HG03558 (cell line): ENCODE data around the gene WFDC1.
"Not testable (repeated sequence)": the region's sequence is repeated elsewhere in the genome, so short reads cannot be mapped to it uniquely, and the experiment has no call there.

Experiments
- ATAC-seq: cut with Tn5 transposase; IDR thresholded peaks from one replicate; pipeline ENCODE4 v1.9.1; 2021; ENCODE audit warnings: moderate number of reproducible peaks; ENCODE audit not compliant: unreplicated experiment; ENCODE audit errors: extremely low read depth

The WFDC1 gene

GRCh38 chr16:84324434-84325262 lies 30.0 kb downstream of the WFDC1 start:
- ATAC-seq = no peak

GRCh38 chr16:84326545-84326944 lies 31.9 kb downstream of the WFDC1 start:
- no peak for ATAC-seq

GRCh38 chr16:84327926-84328505 lies 33.3 kb downstream of the WFDC1 start:
- no peak for ATAC-seq

DNA sequence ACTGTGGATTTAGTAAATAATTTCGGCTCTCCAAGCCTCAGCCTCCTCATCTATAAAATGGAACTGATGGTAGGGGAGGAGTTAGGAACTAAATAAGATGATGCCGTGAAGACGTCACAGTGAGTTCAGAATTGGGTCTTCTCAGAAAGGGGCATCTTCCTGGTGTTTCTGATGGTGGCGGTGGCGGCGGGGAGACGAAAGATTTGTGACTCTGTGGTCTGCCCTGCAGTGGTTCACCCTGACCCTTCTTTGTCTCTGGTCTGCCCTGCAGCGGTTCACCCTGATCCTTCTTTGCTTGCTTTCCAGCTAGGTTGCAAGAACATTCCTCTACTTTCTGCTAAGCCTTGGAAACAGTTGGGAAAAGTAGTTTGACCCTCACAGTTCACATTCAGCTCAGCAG lies 34.3 kb downstream of the WFDC1 start:
- ATAC-seq = no peak

DNA sequence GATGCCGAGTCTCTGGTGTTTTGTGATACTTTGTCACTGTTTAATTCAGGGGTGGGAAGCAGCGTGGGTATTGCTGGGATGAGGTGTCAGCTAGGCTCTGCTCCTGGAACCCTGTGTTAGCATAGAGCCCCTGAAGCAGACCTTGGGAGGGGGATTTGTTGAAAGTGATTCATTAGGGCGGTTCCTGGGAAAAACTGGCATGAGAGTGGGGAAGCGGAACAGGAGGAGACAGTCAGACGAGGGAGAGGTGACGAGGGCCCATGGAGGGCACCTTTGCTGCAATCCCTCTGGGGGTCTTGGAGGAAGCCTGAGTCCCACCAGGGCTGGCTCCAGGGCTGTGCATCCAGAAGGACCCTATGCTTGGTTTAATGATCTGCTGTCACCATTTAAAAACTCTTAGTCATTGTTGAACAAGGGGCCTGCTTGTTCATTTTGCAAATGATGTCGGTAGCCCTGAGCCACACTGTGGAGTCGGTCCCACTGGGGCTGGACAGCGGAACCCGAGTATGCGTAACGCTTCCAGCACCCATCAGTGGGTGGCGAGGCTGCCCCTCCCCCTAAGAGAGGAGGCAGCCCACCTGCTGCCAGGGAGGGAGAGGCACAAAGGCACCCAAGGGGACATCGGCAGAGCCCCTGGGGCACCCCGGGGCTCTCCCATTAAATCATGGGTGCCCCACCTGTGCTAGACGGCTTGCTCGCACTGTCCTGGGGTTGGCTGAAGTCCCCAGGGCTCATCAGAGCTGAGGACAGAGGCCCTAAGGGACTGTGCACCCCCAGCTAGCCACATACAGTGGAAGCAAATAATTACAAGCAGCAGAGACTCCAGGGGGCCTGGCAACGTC lies 35.4 kb downstream of the WFDC1 start:
- no peak for ATAC-seq

- no peak for ATAC-seq
These were observed 36.0 kb downstream of the WFDC1 start for GRCh38 chr16:84330685-84331050.

DNA sequence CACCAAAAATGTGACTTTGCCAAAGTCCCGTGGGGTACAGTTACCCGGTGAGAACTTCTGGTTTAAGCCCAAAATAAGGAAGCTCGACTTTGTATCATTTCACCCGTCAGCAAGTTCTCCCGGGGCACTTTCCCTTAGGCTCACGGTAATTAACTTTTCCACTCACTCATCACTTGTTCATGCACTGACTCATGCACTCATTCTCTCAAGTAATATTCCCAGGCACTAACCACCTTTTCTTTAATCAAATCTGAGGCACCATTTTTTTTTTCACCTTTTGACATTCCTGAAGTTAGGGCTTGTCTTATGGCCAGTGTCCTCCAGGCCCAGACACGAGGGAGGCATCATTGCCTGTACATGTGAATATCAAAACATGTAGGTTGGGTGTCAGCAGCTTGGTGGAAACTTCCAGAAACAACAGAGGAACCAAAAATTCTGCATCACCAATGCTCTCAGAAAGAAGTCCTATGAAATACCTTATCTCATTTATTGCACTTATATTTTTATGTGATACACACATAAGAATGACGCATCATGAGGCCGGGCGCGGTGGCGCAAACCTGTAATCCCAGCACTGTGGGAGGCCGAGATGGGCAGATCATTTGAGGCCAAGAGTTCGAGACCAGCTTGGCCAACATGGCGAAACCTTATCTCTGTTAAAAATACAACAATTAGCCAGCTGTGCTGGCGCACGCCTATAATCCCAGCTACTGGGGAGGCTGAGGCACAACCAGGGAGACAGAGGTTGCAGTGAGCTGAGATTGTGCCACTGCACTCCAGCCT lies 37.5 kb downstream of the WFDC1 start:
- no peak for ATAC-seq

DNA sequence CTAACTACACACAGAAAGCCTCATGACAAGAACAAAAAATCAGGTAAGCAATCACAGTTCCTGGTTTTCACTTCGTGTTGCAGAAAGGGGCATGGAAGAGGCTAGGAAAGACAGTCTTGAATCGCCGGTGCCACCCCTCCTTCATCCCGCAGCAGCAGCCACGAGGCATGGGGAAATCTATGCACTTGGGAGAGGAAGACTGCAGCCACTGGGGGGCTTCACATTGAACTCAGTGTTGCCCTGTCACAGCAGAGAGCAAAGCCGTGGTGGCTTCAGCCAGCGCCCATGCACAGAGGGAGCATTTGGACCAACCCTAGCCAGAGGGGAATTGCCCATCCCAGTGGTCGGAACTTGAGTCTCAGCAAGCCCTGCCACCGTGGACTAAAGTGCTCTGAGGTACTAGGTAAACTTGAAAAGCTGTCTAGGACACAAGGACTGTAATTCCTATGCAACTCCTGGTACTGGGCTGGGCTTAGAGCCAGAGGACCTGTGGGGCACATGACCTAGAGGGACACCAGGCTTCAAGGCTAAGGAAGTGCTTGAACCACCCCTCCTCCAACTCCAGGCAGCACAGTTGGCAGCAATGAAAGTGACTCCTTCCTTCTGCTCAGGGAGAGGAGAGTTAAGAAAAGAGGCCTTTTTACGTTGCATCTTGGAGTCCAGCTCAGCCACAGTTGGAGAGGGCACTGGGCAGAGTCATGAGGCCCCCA lies 38.5 kb downstream of the WFDC1 start:
- ATAC-seq = no peak

GRCh38 chr16:84334058-84334457 lies 39.4 kb downstream of the WFDC1 start:
- no peak for ATAC-seq

DNA sequence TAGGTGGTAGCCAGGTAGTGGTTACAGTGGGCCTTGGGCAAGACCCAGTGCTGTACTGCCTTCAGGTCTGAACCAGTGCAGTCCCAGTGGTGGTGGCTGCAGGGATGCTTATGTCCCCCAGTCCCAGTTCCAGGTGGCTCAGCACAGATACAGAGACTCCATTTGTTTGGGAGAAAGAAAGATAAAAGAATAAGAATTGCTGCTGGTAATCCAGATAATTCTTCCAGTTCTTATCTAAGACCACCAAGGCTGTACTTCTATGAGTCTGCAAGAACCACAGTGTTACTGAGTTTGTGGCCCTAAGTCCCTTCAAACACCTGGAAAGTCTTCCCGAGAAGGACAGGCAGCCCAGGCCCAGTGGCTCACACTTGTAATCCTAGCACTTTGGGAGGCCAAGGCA lies 39.8 kb downstream of the WFDC1 start:
- ATAC-seq = no peak

DNA sequence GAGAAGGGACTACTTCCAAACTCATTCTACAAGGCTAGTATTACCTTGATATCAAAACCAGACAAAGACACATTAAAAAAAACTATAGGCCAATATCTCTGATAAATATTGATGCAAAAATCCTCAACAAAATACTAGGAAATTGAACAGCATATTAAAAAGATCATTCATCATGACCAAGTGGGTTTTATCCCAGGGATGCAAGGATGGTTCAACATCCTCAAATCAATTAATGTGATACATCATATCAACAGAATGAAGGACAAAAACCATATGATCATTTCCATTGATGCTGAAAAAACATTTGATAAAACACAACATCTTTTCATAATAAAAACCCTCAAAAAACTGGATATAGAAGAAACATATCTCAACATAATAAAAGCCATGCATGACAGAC lies 42.6 kb downstream of the WFDC1 start:
- ATAC-seq = not testable (repeated sequence)

DNA sequence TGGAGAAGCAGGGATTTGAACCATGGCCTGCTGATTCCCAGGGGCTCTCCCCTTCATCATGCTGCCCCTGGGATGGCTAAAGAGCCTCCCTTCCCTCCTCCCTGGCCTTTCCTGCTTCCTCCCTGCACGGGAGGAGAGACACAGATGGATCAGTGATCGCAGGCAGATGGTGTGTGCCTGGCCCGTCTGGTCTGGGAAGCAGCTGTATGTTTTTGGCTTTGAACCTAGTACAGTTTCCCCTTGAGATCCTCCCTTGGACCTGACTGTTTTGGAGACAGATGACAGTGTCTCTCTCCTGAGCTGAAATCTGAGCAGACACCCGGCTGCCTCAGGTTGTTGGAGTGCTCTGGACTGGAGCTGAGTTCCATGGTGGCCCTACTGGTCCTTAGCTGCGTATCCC lies 44.6 kb downstream of the WFDC1 start:
- ATAC-seq = no peak

GRCh38 chr16:84339766-84340165 lies 45.1 kb downstream of the WFDC1 start:
- ATAC-seq = no peak

DNA sequence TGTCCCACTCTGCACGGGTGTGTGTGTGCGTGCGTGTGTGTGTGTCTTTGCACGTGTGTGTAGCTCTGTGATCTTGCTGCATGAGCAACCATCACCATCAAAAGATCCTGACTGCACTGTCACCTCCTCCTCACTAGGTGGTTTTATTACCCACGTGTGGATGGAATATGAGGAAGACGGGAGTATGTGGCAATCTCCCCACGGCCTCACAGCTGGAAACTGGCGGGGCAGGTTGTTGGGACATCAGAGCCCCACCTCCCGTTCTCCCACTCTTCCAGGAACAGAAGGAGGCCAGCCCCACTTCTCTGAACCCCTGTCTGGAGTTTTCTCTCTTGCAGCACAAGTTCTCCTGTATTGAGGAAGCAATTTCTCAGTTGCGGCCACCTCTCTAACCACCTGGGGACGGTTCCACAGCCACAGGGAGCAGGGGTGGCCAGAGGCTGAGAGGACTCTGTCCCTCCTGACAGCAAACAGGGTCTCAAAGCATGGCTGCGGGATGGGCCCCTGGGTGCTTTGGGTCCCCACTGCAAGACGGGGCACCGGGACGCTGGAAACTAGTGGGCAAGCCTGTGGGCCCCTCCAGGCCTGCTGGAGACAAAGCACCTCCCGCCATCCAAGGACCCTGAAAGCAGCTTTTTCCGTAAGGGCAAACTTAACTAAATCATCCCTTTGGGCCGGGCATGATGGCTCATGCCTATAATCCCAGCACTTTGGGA lies 45.8 kb downstream of the WFDC1 start:
- no peak for ATAC-seq

GRCh38 chr16:84341528-84342295 lies 47.0 kb downstream of the WFDC1 start:
- no peak for ATAC-seq

DNA sequence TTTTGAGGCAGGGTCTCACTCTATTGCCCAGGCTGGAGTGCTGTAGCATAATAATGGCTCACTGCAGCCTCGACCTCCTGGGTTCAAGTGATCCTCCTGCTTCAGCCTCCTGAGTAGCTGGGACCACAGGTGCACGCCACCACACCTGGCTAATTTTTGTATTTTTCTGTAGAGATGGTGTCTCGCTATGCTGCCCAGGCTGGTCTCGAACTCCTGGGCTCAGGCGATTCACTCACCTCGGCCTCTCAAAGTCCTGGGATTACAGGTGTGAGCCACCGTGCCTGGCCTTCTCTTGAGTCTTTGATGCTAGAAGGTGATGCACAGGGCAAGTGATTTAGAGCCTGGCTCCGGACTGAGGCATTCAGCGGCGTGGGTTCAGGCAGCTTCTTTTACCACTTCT lies 49.1 kb downstream of the WFDC1 start:
- not testable (repeated sequence) for ATAC-seq

DNA sequence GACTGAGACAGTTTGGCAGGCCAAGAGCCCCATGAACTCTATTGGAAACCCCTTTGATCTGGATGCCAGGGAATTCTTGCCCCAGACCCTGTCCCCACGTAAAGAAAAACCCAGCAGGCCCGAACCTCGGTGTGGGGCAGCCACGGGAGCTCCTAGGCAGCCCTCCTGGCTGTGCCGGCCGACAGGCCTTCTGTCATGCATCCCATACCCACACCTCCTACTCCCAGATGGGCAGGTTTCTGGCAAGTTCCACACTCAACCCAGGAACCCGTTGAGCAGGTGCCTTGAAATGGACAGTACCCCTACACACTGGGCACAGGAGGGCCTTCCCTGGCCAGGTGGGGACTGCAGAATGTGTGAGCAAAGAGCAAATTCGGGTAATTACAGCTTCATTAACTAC lies 50.1 kb downstream of the WFDC1 start:
- ATAC-seq = no peak

GRCh38 chr16:84347161-84347560 lies 52.5 kb downstream of the WFDC1 start:
- no peak for ATAC-seq
